WTC11 (cell line): Measurements from ENCODE around the gene G0S2. TPM values are rescaled to one million over a fixed set of nuclear protein-coding genes. Genes with fewer than 3 reads are reported as not detected.

Experiments used
- ATAC-seq: fragments of 200-7000 bp; cut with Tn5 transposase; 2 replicates; pipeline ENCODE4 v1.10.0; 2021; ENCODE audit warnings: mild to moderate bottlenecking, moderate library complexity
- CTCF ChIA-PET: fragments of 300-600 bp; sonication (Branson Sonifier 250); formaldehyde crosslinking; loops from one replicate; lab custom pipeline; 2021; ENCODE audit warnings: antibody characterized with exemption; lab: Charles Lee
- POLR2A ChIA-PET: fragments of 350-600 bp; sonication (Branson Sonifier 250); formaldehyde crosslinking; loops from one replicate; lab custom pipeline; 2021; ENCODE audit warnings: antibody characterized with exemption; lab: Charles Lee
- DNase-seq: peaks from one replicate; pipeline ENCODE4 v3.0.0; 2021; ENCODE audit warnings: low spot score
- H3K27ac Mint-ChIP-seq: 2 replicates; pipeline ENCODE4 v1.8.0; 2021; ENCODE audit warnings: mixed read lengths
- H3K27me3 Mint-ChIP-seq: 2 replicates; pipeline ENCODE4 v1.8.0; 2021; ENCODE audit warnings: low read depth, mild to moderate bottlenecking, moderate library complexity, mixed read lengths
- H3K36me3 Mint-ChIP-seq: 2 replicates; pipeline ENCODE4 v1.8.0; 2021; ENCODE audit warnings: mixed read lengths
- H3K4me1 Mint-ChIP-seq: 2 replicates; pipeline ENCODE4 v1.8.0; 2022; ENCODE audit warnings: mixed read lengths
- H3K4me3 Mint-ChIP-seq: 2 replicates; pipeline ENCODE4 v1.8.0; 2021; ENCODE audit warnings: mild to moderate bottlenecking, moderate library complexity, mixed read lengths
- H3K9me3 Mint-ChIP-seq: 2 replicates; pipeline ENCODE4 v1.8.0; 2021; ENCODE audit warnings: mixed read lengths
- CREB1 ChIP-seq: sonication (generic); formaldehyde crosslinking; IDR thresholded peaks from 2 replicates; pipeline ENCODE4 v1.8.0; 2023; ENCODE audit warnings: mild to moderate bottlenecking, missing genetic modification reagents
- CREM ChIP-seq: sonication (generic); formaldehyde crosslinking; IDR thresholded peaks from 2 replicates; pipeline ENCODE4 v1.8.1; 2022; ENCODE audit warnings: mild to moderate bottlenecking, missing genetic modification reagents, moderate library complexity
- GRHL2 ChIP-seq: fragments of 250-450 bp; sonication (Bioruptor Pico); IDR thresholded peaks from 2 replicates; pipeline ENCODE4 v1.8.0; 2022; ENCODE audit warnings: mild to moderate bottlenecking, moderate library complexity; ENCODE audit not compliant: insufficient replicate concordance, severe bottlenecking
- JUN ChIP-seq: sonication (generic); formaldehyde crosslinking; IDR thresholded peaks from 2 replicates; pipeline ENCODE4 v1.8.0; 2023; ENCODE audit warnings: mild to moderate bottlenecking, missing genetic modification reagents
- MLX ChIP-seq: sonication (generic); formaldehyde crosslinking; IDR thresholded peaks from 2 replicates; pipeline ENCODE4 v1.8.1; 2023; ENCODE audit warnings: mild to moderate bottlenecking, missing genetic modification reagents, moderate library complexity
- ZMAT4 ChIP-seq: fragments of 250-450 bp; sonication (Bioruptor Pico); IDR thresholded peaks from 2 replicates; pipeline ENCODE4 v1.9.0; 2021; ENCODE audit warnings: mild to moderate bottlenecking
- ZNF138 ChIP-seq: sonication (generic); formaldehyde crosslinking; conservative IDR thresholded peaks from 2 replicates; pipeline ENCODE4 v1.8.1; 2022; ENCODE audit warnings: mild to moderate bottlenecking, moderate library complexity, missing genetic modification reagents
- ZNF281 ChIP-seq: sonication (generic); formaldehyde crosslinking; IDR thresholded peaks from 2 replicates; pipeline ENCODE4 v1.8.0; 2023; ENCODE audit warnings: mild to moderate bottlenecking, missing genetic modification reagents
- ZNF416 ChIP-seq: fragments of 250-450 bp; sonication (Bioruptor Pico); IDR thresholded peaks from 2 replicates; pipeline ENCODE4 v1.9.0; 2021; ENCODE audit warnings: mild to moderate bottlenecking, inconsistent platforms
- ZNF423 ChIP-seq: fragments of 250-450 bp; sonication (Bioruptor Pico); IDR thresholded peaks from 2 replicates; pipeline ENCODE4 v2.1.2; 2022; ENCODE audit warnings: mild to moderate bottlenecking, moderate library complexity
- total RNA-seq: library from RNA; stranded (reverse); gene quantifications from 3 replicates; pipeline ENCODE4 v1.2.3, GENCODE V29; 2021
- TF ChIP-seq, protein P1 (sequence below): sonication (generic); formaldehyde crosslinking; IDR thresholded peaks from 2 replicates; pipeline ENCODE4 v1.8.1; 2022; ENCODE audit warnings: low read depth, missing genetic modification reagents, borderline replicate concordance
- TF ChIP-seq, protein P2 (sequence below): sonication (generic); formaldehyde crosslinking; IDR thresholded peaks from 2 replicates; pipeline ENCODE4 v1.8.0; 2023; ENCODE audit warnings: missing genetic modification reagents
- TF ChIP-seq, protein P3 (sequence below): sonication (generic); formaldehyde crosslinking; IDR thresholded peaks from 2 replicates; pipeline ENCODE4 v1.8.1; 2022; ENCODE audit warnings: mild to moderate bottlenecking, moderate library complexity, missing genetic modification reagents
- TF ChIP-seq, protein P4 (sequence below): sonication (generic); formaldehyde crosslinking; conservative IDR thresholded peaks from 2 replicates; pipeline ENCODE4 v1.8.1; 2022; ENCODE audit warnings: mild to moderate bottlenecking, missing genetic modification reagents
- TF ChIP-seq, protein P5 (sequence below): sonication (generic); formaldehyde crosslinking; IDR thresholded peaks from 2 replicates; pipeline ENCODE4 v1.8.1; 2023; ENCODE audit warnings: mild to moderate bottlenecking, missing genetic modification reagents

G0S2 gene
- total RNA-seq, 1 experiment from 2014 or later, result 0.81 TPM

GRCh38 chr1:209633335-209633997 lies 41.7 kb upstream of the G0S2 start:
- Mint-ChIP-seq H3K4me1 (peaks cover 44% of the 10 kb centered on the region), H3K9me3 (no peaks in the 10 kb centered on the region), H3K27me3 (no peaks in the 10 kb centered on the region; the same call in 1 of the 2 replicates), H3K36me3 (no peaks in the 10 kb centered on the region), H3K27ac (no peak overlapping the region), H3K4me3 (no peak overlapping the region)
- ChIA-PET POLR2A (no interaction called here), CTCF (no interaction called here)
- TF ChIP-seq JUN (CRISPR knock-in tag), result no peak
- TF ChIP-seq, protein P1, sequence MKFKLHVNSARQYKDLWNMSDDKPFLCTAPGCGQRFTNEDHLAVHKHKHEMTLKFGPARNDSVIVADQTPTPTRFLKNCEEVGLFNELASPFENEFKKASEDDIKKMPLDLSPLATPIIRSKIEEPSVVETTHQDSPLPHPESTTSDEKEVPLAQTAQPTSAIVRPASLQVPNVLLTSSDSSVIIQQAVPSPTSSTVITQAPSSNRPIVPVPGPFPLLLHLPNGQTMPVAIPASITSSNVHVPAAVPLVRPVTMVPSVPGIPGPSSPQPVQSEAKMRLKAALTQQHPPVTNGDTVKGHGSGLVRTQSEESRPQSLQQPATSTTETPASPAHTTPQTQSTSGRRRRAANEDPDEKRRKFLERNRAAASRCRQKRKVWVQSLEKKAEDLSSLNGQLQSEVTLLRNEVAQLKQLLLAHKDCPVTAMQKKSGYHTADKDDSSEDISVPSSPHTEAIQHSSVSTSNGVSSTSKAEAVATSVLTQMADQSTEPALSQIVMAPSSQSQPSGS (CRISPR knock-in tag), result no peak
- no peak for ATAC-seq
- DNase-seq, result no peak

DNA sequence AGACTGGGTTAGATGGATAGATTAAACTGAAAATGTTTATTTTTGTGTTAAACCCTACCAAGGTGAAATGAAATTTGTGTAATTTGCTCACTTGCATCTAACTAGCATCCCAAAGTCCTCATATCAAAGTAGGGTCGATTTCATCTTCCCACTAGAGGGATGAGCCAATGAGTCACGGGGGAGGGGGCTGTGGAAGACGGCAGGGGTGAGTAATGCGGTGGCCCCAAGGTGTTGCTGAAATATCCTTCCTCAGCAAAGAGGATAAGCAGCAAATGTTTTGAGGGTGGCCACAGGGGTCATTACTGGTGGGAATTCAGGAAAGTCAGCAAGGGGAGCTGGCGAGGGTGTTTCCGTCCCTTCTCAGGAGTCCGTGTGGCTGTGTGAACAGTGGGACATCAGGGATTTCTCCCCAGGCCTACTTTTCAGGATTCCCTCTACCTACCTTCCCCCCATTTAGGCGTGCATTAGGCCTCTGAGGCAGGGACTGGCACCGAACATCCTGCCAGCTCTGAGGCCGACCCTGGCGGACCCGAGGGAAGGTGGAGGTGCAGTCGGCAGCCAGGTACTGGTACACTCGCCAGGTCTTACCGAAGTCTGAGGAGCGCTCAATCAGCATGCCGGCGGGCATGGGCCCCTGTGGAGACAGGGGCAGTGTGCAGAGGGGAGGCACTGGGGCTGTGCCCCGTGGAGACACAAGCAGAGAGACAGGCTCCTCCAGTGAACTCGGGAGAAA lies 41.0 kb upstream of the G0S2 start:
- H3K9me3 Mint-ChIP-seq, result no peaks in the 10 kb centered on the region
- no peak overlapping the region for H3K27ac Mint-ChIP-seq
- ChIA-PET CTCF (interaction anchor here (1.4 to 2.1 kb wide), 2 partner anchors 18 to 51 kb away, joined by 3 to 5 read pairs; partner anchors contain the start of genes CAMK1G and LAMB3), POLR2A (no interaction called here)
- no peak for DNase-seq
- no peak overlapping the region for H3K4me3 Mint-ChIP-seq
- no peak for ATAC-seq
- no peak for TF ChIP-seq ZNF423 (CRISPR knock-in tag)
- TF ChIP-seq, protein P2, sequence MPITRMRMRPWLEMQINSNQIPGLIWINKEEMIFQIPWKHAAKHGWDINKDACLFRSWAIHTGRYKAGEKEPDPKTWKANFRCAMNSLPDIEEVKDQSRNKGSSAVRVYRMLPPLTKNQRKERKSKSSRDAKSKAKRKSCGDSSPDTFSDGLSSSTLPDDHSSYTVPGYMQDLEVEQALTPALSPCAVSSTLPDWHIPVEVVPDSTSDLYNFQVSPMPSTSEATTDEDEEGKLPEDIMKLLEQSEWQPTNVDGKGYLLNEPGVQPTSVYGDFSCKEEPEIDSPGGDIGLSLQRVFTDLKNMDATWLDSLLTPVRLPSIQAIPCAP, result no peak
- TF ChIP-seq, protein P3, sequence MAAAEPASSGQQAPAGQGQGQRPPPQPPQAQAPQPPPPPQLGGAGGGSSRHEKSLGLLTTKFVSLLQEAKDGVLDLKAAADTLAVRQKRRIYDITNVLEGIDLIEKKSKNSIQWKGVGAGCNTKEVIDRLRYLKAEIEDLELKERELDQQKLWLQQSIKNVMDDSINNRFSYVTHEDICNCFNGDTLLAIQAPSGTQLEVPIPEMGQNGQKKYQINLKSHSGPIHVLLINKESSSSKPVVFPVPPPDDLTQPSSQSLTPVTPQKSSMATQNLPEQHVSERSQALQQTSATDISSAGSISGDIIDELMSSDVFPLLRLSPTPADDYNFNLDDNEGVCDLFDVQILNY (CRISPR knock-in tag), result no peak
- H3K36me3 Mint-ChIP-seq, result no peaks in the 10 kb centered on the region
- no peaks in the 10 kb centered on the region; the same call in 1 of the 2 replicates for H3K27me3 Mint-ChIP-seq
- peaks cover 37% of the 10 kb centered on the region for H3K4me1 Mint-ChIP-seq

- POLR2A ChIA-PET, result interaction anchor here (0.9 kb wide), 1 partner anchor 121 kb away, joined by 6 read pairs; no protein-coding TSS in a partner anchor
- H3K9me3 Mint-ChIP-seq, result no peaks in the 10 kb centered on the region
- DNase-seq (no peak), ATAC-seq (peak; percentile 47; the same call in 1 of the 2 replicates)
- no peak overlapping the region for H3K27ac Mint-ChIP-seq
- no peaks in the 10 kb centered on the region for H3K36me3 Mint-ChIP-seq
- CTCF ChIA-PET, result interaction anchor here (0.8 to 2.1 kb wide), 8 partner anchors 8 to 87 kb away, joined by 3 to 12 read pairs (median 4); partner anchors contain the start of genes CAMK1G and LAMB3
- H3K4me1 Mint-ChIP-seq, result peaks cover 20% of the 10 kb centered on the region
- H3K4me3 Mint-ChIP-seq, result no peak overlapping the region
- H3K27me3 Mint-ChIP-seq, result no peaks in the 10 kb centered on the region; the same call in 1 of the 2 replicates
- TF ChIP-seq ZNF416 (CRISPR knock-in tag), result no peak
- no peak for TF ChIP-seq GRHL2
- TF ChIP-seq ZMAT4, result no peak
- TF ChIP-seq MLX (CRISPR knock-in tag), result no peak
- TF ChIP-seq, protein P4, sequence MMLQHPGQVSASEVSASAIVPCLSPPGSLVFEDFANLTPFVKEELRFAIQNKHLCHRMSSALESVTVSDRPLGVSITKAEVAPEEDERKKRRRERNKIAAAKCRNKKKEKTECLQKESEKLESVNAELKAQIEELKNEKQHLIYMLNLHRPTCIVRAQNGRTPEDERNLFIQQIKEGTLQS, result no peak
- TF ChIP-seq, protein P5, sequence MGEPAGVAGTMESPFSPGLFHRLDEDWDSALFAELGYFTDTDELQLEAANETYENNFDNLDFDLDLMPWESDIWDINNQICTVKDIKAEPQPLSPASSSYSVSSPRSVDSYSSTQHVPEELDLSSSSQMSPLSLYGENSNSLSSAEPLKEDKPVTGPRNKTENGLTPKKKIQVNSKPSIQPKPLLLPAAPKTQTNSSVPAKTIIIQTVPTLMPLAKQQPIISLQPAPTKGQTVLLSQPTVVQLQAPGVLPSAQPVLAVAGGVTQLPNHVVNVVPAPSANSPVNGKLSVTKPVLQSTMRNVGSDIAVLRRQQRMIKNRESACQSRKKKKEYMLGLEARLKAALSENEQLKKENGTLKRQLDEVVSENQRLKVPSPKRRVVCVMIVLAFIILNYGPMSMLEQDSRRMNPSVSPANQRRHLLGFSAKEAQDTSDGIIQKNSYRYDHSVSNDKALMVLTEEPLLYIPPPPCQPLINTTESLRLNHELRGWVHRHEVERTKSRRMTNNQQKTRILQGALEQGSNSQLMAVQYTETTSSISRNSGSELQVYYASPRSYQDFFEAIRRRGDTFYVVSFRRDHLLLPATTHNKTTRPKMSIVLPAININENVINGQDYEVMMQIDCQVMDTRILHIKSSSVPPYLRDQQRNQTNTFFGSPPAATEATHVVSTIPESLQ (CRISPR knock-in tag), result no peak
- no peak for TF ChIP-seq CREM (CRISPR knock-in tag)
- TF ChIP-seq, protein P3 (CRISPR knock-in tag), result no peak
- TF ChIP-seq ZNF281 (CRISPR knock-in tag), result no peak
- no peak for TF ChIP-seq ZNF138 (CRISPR knock-in tag)
- no peak for TF ChIP-seq CREB1 (CRISPR knock-in tag)
Measured at GRCh38 chr1:209635850-209636249, 39.4 kb upstream of the G0S2 start.
